GM19395 (cell line): ENCODE data around the gene ADGRL3.
"Not testable (repeated sequence)": the region's sequence is repeated elsewhere in the genome, so short reads cannot be mapped to it uniquely, and the experiment has no call there.

ENCODE experiments used
- ATAC-seq: cut with Tn5 transposase; IDR thresholded peaks from one replicate; pipeline ENCODE4 v1.9.1; 2021; ENCODE audit warnings: mild to moderate bottlenecking, moderate library complexity; ENCODE audit not compliant: unreplicated experiment

Gene ADGRL3

GRCh38 chr4:61714387-61714911 lies 514.3 kb downstream of the ADGRL3 start:
- no peak for ATAC-seq

GRCh38 chr4:61716426-61716825 lies 516.3 kb downstream of the ADGRL3 start:
- no peak for ATAC-seq

GRCh38 chr4:61723492-61723891 lies 523.4 kb downstream of the ADGRL3 start:
- ATAC-seq = no peak

- no peak for ATAC-seq
These were observed 527.2 kb downstream of the ADGRL3 start for GRCh38 chr4:61727286-61727685.

GRCh38 chr4:61734409-61734808 lies 534.3 kb downstream of the ADGRL3 start:
- no peak for ATAC-seq

- no peak for ATAC-seq
These were observed 539.8 kb downstream of the ADGRL3 start for GRCh38 chr4:61739887-61740286.

- ATAC-seq = no peak
These were observed 540.8 kb downstream of the ADGRL3 start for GRCh38 chr4:61740886-61741285.

- no peak for ATAC-seq
These were observed 541.4 kb downstream of the ADGRL3 start for GRCh38 chr4:61741327-61742096.

- ATAC-seq = no peak
These were observed 550.7 kb downstream of the ADGRL3 start for GRCh38 chr4:61750810-61751209.

- no peak for ATAC-seq
These were observed 552.5 kb downstream of the ADGRL3 start for GRCh38 chr4:61752617-61753016.

GRCh38 chr4:61753739-61754138 lies 553.6 kb downstream of the ADGRL3 start:
- ATAC-seq = no peak

- not testable (repeated sequence) for ATAC-seq
These were observed 556.8 kb downstream of the ADGRL3 start for GRCh38 chr4:61756937-61757336.

- not testable (repeated sequence) for ATAC-seq
These were observed 557.9 kb downstream of the ADGRL3 start for GRCh38 chr4:61757983-61758382.

- ATAC-seq = not testable (repeated sequence)
These were observed 558.5 kb downstream of the ADGRL3 start for GRCh38 chr4:61758596-61758995.

GRCh38 chr4:61759245-61759644 lies 559.1 kb downstream of the ADGRL3 start:
- ATAC-seq = not testable (repeated sequence)

GRCh38 chr4:61759885-61760284 lies 559.8 kb downstream of the ADGRL3 start:
- not testable (repeated sequence) for ATAC-seq

GRCh38 chr4:61760820-61761219 lies 560.7 kb downstream of the ADGRL3 start:
- ATAC-seq = no peak

GRCh38 chr4:61762722-61763627 lies 562.8 kb downstream of the ADGRL3 start:
- no peak for ATAC-seq

- no peak for ATAC-seq
These were observed 563.6 kb downstream of the ADGRL3 start for GRCh38 chr4:61763682-61764081.

- not testable (repeated sequence) for ATAC-seq
These were observed 564.0 kb downstream of the ADGRL3 start for GRCh38 chr4:61764090-61764489.

- ATAC-seq = not testable (repeated sequence)
These were observed 569.5 kb downstream of the ADGRL3 start for GRCh38 chr4:61769444-61770167.
